GM23338 (cell line): ENCODE results near the gene ROBO1. TPM values are rescaled to one million over a fixed set of nuclear protein-coding genes. Genes with fewer than 3 reads are reported as not detected.

Source experiments
- ATAC-seq: fragments of 200-7000 bp; cut with Tn5 transposase; 3 replicates; pipeline ENCODE4 v1.9.1; 2020
- DNase-seq: peaks from one replicate; pipeline ENCODE4 v3.0.0-alpha.2; 2015; ENCODE audit warnings: low spot score
- H2AFZ ChIP-seq: fragments of 200-600 bp; sonication (generic); 2 replicates; pipeline ENCODE4 v1.8.0; 2016; ENCODE audit warnings: antibody characterized with exemption, mild to moderate bottlenecking, moderate library complexity
- H3F3A ChIP-seq: fragments of 200-600 bp; sonication (generic); replicated peaks from 2 replicates; pipeline ENCODE4 v1.8.0; 2017; ENCODE audit warnings: antibody characterized with exemption, mixed run types, low read depth
- H3K27ac ChIP-seq: fragments of 200-600 bp; sonication (generic); 2 replicates; pipeline ENCODE4 v1.6.1; 2016; ENCODE audit warnings: low read depth
- H3K27me3 ChIP-seq: fragments of 200-600 bp; sonication (generic); 2 replicates; pipeline ENCODE4 v1.8.0; 2016; ENCODE audit warnings: mild to moderate bottlenecking, mixed run types, moderate library complexity; ENCODE audit not compliant: insufficient read depth
- H3K36me3 ChIP-seq: fragments of 200-600 bp; sonication (generic); 2 replicates; pipeline ENCODE4 v1.8.0; 2016; ENCODE audit warnings: mild to moderate bottlenecking; ENCODE audit not compliant: insufficient read depth
- H3K4me1 ChIP-seq: fragments of 200-600 bp; sonication (generic); 2 replicates; pipeline ENCODE4 v1.8.0; 2016; ENCODE audit warnings: mild to moderate bottlenecking, moderate library complexity; ENCODE audit not compliant: insufficient read depth
- H3K4me2 ChIP-seq: fragments of 200-600 bp; sonication (generic); 2 replicates; pipeline ENCODE4 v1.7.1; 2017; ENCODE audit warnings: mixed run types
- H3K4me3 ChIP-seq: fragments of 200-600 bp; sonication (generic); 2 replicates; pipeline ENCODE4 v1.6.1; 2016; ENCODE audit warnings: mixed run types
- H3K79me2 ChIP-seq: fragments of 200-600 bp; sonication (generic); replicated peaks from 2 replicates; pipeline ENCODE4 v1.8.0; 2017; ENCODE audit warnings: mild to moderate bottlenecking; ENCODE audit not compliant: insufficient read depth
- H3K9me2 ChIP-seq: fragments of 200-600 bp; sonication (generic); 2 replicates; pipeline ENCODE4 v1.8.0; 2017; ENCODE audit not compliant: insufficient read depth
- H4K20me1 ChIP-seq: fragments of 200-600 bp; sonication (generic); replicated peaks from 2 replicates; pipeline ENCODE4 v1.8.0; 2017; ENCODE audit warnings: mild to moderate bottlenecking; ENCODE audit not compliant: insufficient read depth
- H3K27ac Mint-ChIP-seq: 2 replicates; pipeline ENCODE4 v1.8.0; 2020; ENCODE audit warnings: inconsistent platforms, mild to moderate bottlenecking, moderate library complexity, mixed read lengths
- H3K27me3 Mint-ChIP-seq: 3 replicates; pipeline ENCODE4 v1.8.0; 2022; ENCODE audit warnings: low read depth, mild to moderate bottlenecking, moderate library complexity, mixed read lengths, inconsistent platforms; ENCODE audit not compliant: insufficient read depth, poor library complexity
- H3K36me3 Mint-ChIP-seq: 3 replicates; pipeline ENCODE4 v1.8.0; 2021; ENCODE audit warnings: low read depth, mild to moderate bottlenecking, inconsistent platforms, moderate library complexity, mixed read lengths
- H3K4me1 Mint-ChIP-seq: 3 replicates; pipeline ENCODE4 v1.8.0; 2020; ENCODE audit warnings: mild to moderate bottlenecking, inconsistent platforms, mixed read lengths
- H3K4me3 Mint-ChIP-seq: 3 replicates; pipeline ENCODE4 v1.8.0; 2021; ENCODE audit warnings: moderate library complexity, mild to moderate bottlenecking, inconsistent platforms, mixed read lengths
- H3K9me3 Mint-ChIP-seq: 3 replicates; pipeline ENCODE4 v1.8.0; 2020; ENCODE audit warnings: moderate library complexity, mild to moderate bottlenecking, inconsistent platforms, mixed read lengths
- CTCF ChIP-seq, 2 experiments: fragments of 200-600 bp in 1 of 2; sonication (generic) in 1 of 2; conservative IDR thresholded peaks; 2 replicates each; pipeline versions ENCODE4 v1.5.1 to v1.6.1; 2016 to 2017; ENCODE audit warnings: antibody characterized with exemption in 2 of 2, low read depth in 2 of 2, mild to moderate bottlenecking in 2 of 2, moderate library complexity in 1 of 2
- EZH2 ChIP-seq: fragments of 200-600 bp; sonication (generic); IDR thresholded peaks from one replicate; pipeline ENCODE4 v1.8.0; 2017; ENCODE audit warnings: antibody characterized with exemption, mild to moderate bottlenecking, low read depth; ENCODE audit not compliant: unreplicated experiment
- EZH2phosphoT487 ChIP-seq: fragments of 200-600 bp; sonication (generic); IDR thresholded peaks from one replicate; pipeline ENCODE4 v1.8.1; 2018; ENCODE audit warnings: antibody characterized with exemption; ENCODE audit not compliant: unreplicated experiment
- JUNB ChIP-seq: IDR thresholded peaks from one replicate; pipeline ENCODE4 v1.6.1; 2016; ENCODE audit warnings: antibody characterized with exemption; ENCODE audit not compliant: unreplicated experiment
- NANOG ChIP-seq: IDR thresholded peaks from 2 replicates; pipeline ENCODE4 v1.6.1; 2016; ENCODE audit warnings: antibody characterized with exemption, borderline replicate concordance
- POLR2AphosphoS5 ChIP-seq: IDR thresholded peaks from 2 replicates; pipeline ENCODE4 v1.6.1; 2016; ENCODE audit warnings: antibody characterized with exemption, low read depth
- REST ChIP-seq: IDR thresholded peaks from one replicate; pipeline ENCODE4 v1.6.1; 2018; ENCODE audit warnings: antibody characterized with exemption; ENCODE audit not compliant: unreplicated experiment
- STAT1 ChIP-seq: IDR thresholded peaks from one replicate; pipeline ENCODE4 v1.6.1; 2016; ENCODE audit warnings: antibody characterized with exemption; ENCODE audit not compliant: unreplicated experiment
- ZNF114 ChIP-seq: fragments of 250-450 bp; sonication (Bioruptor Pico); IDR thresholded peaks from 2 replicates; pipeline ENCODE4 v1.5.0; 2020; ENCODE audit warnings: mild to moderate bottlenecking, moderate library complexity
- ZNF331 ChIP-seq: fragments of 250-450 bp; sonication (Bioruptor Pico); IDR thresholded peaks from 2 replicates; pipeline ENCODE4 v1.5.0; 2020; ENCODE audit warnings: low read depth, mild to moderate bottlenecking, moderate library complexity
- polyA plus RNA-seq: library from polyadenylated mRNA; unstranded; fragments of >200 nt; fragmentation: Nextera tagmentation; extraction: Ambion mirVana; gene quantifications from 2 replicates; pipeline ENCODE4 v1.2.1, GENCODE V29; 2016
- total RNA-seq: library from RNA; depleted of rRNA; stranded (reverse); fragments of >200 nt; shearing (Covaris generic); gene quantifications from 2 replicates; pipeline ENCODE4 v1.2.3, GENCODE V29; 2014
- TF ChIP-seq, protein P1 (sequence below): IDR thresholded peaks from 2 replicates; pipeline ENCODE4 v1.6.1; 2016; ENCODE audit warnings: antibody characterized with exemption

ROBO1 gene
- total and polyA plus RNA-seq, 2 experiments from 2014 or later = 19.2 to 78.3 TPM

DNA sequence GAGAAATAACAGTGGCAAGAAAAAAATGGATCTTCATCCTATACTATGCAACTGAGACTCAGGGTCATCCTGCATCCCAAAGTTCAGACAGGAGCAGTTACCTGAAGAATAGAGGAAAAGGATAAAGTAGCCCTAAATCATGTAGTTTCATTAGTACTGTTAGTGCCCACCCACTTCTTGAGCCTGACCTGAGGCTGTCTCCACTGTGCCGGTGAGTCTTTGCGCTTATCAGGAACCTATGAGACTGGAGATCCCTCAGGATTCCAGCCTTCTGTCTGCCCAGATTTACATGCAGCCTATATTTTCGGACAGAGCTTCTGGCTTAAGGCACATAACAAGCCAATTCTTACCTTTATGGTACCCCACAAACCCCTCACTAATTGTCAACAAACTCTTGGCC lies 791.6 kb downstream of the ROBO1 start:
- DNase-seq = no peak
- H3K9me3 Mint-ChIP-seq = no peaks in the 10 kb centered on the region
- H3K4me1 Mint-ChIP-seq = peaks cover 58% of the 10 kb centered on the region
- Histone ChIP-seq H2AFZ (no peak overlapping the region), H3K27me3 (no peaks in the 10 kb centered on the region), H3F3A (no peaks in the 10 kb centered on the region), H3K4me2 (no peak overlapping the region), H4K20me1 (no peaks in the 10 kb centered on the region), H3K36me3 (no peaks in the 10 kb centered on the region), H3K4me1 (peaks cover 46% of the 10 kb centered on the region), H3K4me3 (no peak overlapping the region), H3K79me2 (peaks cover 61% of the 10 kb centered on the region), H3K27ac (no peak overlapping the region), H3K9me2 (no peaks in the 10 kb centered on the region)
- H3K36me3 Mint-ChIP-seq = peaks cover 3% of the 10 kb centered on the region; the same call in 1 of the 3 replicates
- peak overlapping the region; percentile 93 for H3K27ac Mint-ChIP-seq
- H3K27me3 Mint-ChIP-seq = peaks cover 4% of the 10 kb centered on the region
- TF ChIP-seq JUNB (no peak), EZH2 (no peak), CTCF (conservative IDR thresholded peaks at IDR 0.05; ENCODE audit: low read depth in 2 of 2) (no peak), STAT1 (no peak), REST (no peak), EZH2phosphoT487 (no peak), POLR2AphosphoS5 (no peak), ZNF331 (no peak), NANOG (no peak), ZNF114 (CRISPR knock-in tag) (no peak)
- TF ChIP-seq, protein P1, sequence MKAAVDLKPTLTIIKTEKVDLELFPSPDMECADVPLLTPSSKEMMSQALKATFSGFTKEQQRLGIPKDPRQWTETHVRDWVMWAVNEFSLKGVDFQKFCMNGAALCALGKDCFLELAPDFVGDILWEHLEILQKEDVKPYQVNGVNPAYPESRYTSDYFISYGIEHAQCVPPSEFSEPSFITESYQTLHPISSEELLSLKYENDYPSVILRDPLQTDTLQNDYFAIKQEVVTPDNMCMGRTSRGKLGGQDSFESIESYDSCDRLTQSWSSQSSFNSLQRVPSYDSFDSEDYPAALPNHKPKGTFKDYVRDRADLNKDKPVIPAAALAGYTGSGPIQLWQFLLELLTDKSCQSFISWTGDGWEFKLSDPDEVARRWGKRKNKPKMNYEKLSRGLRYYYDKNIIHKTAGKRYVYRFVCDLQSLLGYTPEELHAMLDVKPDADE = no peak
- no peak overlapping the region for H3K4me3 Mint-ChIP-seq
- ATAC-seq = peak; percentile 66
